Urinary bladder (tissue), 4 donors: Measurements from ENCODE around the gene LCA5. TPM values are rescaled to one million over a fixed set of nuclear protein-coding genes. Genes with fewer than 3 reads are reported as not detected.

Experiments
- DNase-seq: peaks from one replicate; pipeline ENCODE4 v3.0.0-alpha.2; 2015; ENCODE audit errors: extremely low spot score
- H3K27ac ChIP-seq: one replicate; pipeline ENCODE4 v1.5.1; 2013; ENCODE audit warnings: low read depth, mild to moderate bottlenecking, moderate library complexity
- H3K36me3 ChIP-seq: one replicate; pipeline ENCODE4 v1.6.1; 2013; ENCODE audit warnings: mild to moderate bottlenecking, moderate library complexity; ENCODE audit not compliant: insufficient read depth
- H3K4me1 ChIP-seq: one replicate; pipeline ENCODE4 v1.6.1; 2013; ENCODE audit warnings: mild to moderate bottlenecking, moderate library complexity; ENCODE audit not compliant: insufficient read depth
- H3K4me3 ChIP-seq: one replicate; pipeline ENCODE4 v1.5.1; 2013; ENCODE audit warnings: low read depth, low read length
- WGBS: extraction: QIAGEN DNeasy Blood & Tissue Kit; methylation state at CpG from one replicate; pipeline ENCODE4 v1.1.7; 2013; 5-methylcytosine and 5-hydroxymethylcytosine counted together
- polyA plus RNA-seq: library from polyadenylated mRNA; stranded (reverse); fragments of 200-250 nt; gene quantifications from one replicate; pipeline ENCODE4 v1.2.3, GENCODE V29; 2013
- total RNA-seq: library from RNA; depleted of rRNA; stranded (reverse); fragments of >200 nt; gene quantifications from one replicate; pipeline ENCODE4 v1.2.3, GENCODE V29; 2014
- donor health status: healthy with polysubstance abuse.
- donor health status: healthy.

The LCA5 gene
- total and polyA plus RNA-seq, 2 donors: 4.7 to 23.3 TPM

DNA sequence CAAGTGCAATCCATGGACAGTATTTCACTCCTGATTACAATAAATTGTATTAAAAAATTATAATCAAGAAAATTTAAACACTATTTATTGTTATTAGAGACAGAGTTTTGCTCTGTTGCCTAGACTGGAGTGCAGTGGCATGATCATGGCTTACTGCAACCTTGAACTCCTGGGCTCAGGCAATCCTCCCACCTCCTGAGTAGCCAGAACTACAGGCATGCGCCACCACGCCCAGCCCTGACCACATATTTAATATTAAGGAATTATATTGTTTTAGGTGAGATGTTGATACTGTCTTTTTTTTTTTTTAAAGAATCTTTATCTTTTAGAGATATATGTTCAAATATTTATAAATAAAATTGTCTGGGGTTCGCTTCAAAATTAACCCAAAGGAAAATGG, 14.6 kb downstream of the LCA5 start:
- Histone ChIP-seq H3K27ac (no peak overlapping the region), H3K4me1 (no peaks in the 10 kb centered on the region), H3K36me3 (no peaks in the 10 kb centered on the region), H3K4me3 (no peak overlapping the region)
- 96% methylated on average over 3 of the region's 3 CpGs for WGBS
- no peak for DNase-seq

DNA sequence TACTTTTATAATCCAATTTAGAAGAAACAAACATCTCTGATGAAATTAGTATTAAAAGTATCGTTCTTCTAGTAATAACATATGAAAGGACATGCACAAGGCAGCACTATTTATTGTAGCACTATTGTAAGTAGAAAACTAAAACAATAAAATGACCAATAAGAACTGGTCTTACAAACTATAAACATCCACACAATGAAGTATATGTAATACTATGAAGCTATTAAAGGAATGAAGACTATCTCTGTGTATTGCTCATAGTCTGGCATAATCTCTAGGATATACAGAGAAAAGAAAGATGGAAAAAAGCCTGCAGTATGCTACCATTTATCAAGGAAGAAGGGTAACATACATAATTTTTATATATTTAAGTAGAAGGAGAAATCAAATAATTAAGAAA, 16.7 kb downstream of the LCA5 start:
- DNase-seq: no peak
- 83% methylated on average over 1 of the region's 1 CpG for WGBS
- Histone ChIP-seq H3K27ac (no peak overlapping the region), H3K4me1 (no peaks in the 10 kb centered on the region), H3K36me3 (no peaks in the 10 kb centered on the region), H3K4me3 (no peak overlapping the region)

DNA sequence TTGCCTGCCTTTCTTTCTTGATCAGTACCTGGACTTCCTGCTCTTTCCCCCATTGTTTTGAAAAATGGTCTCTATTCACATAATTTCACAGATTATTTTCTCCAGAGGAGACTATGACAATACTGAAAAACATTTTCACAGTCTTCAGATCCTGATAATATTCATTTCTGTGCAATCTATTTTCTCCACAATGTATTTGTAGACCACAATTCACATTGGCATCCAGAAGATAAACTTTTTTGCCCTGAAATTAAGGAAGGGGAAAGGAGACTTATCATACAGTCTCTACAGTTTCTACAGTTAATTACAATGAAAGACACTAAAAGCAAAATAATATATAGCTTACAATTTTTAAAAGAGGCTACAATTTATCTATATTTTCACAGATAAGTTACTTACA, 18.4 kb downstream of the LCA5 start:
- no peaks in the 10 kb centered on the region for H3K4me1 ChIP-seq
- no peaks in the 10 kb centered on the region for H3K36me3 ChIP-seq
- no peak overlapping the region for H3K4me3 ChIP-seq
- DNase-seq: no peak
- no peak overlapping the region for H3K27ac ChIP-seq

DNA sequence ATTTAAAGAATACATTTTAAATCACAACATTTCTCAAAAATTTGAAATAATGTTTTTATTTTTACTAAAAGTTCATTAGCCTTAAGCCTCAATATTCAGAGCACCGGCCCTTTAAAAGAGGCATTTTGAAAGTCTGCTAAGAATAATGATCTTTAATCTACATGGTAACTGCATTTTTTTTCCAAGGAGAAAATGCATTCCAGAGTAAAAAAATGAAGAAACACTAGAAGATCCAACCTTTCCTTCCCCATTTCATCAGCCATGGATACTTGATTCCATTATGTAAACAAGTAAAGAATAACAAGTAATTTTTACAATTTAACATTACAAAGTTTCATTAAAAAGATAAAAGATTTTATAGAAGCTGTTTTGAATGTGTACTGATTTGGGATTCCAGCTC, 21.8 kb downstream of the LCA5 start:
- H3K36me3 ChIP-seq: no peaks in the 10 kb centered on the region
- 96% methylated on average over 1 of the region's 1 CpG for WGBS
- no peaks in the 10 kb centered on the region for H3K4me1 ChIP-seq
- H3K27ac ChIP-seq: no peak overlapping the region
- DNase-seq: no peak
- no peak overlapping the region for H3K4me3 ChIP-seq

DNA sequence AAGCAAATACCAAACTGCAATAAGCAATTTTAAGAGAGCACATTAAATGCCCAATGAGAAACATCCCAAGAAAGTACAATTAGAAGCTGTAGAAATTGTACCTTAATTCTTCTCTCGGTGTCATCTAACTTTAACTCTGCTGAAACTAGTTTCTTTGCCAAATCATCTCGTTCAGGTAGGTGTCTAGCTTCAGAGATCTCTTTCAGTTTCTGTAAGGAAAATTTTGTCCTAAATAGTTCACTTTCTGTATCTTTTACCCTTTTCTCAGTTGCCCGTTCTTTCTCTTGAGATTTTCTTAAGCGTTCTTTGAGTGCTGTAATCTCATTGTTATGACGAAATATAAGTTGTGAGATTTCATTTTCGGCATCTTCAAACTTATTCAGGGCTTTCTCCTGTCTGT, 24.1 kb downstream of the LCA5 start:
- 89% methylated on average over 6 of the region's 6 CpGs for WGBS
- Histone ChIP-seq H3K27ac (no peak overlapping the region), H3K36me3 (no peaks in the 10 kb centered on the region), H3K4me3 (no peak overlapping the region), H3K4me1 (no peaks in the 10 kb centered on the region)
- DNase-seq: no peak

DNA sequence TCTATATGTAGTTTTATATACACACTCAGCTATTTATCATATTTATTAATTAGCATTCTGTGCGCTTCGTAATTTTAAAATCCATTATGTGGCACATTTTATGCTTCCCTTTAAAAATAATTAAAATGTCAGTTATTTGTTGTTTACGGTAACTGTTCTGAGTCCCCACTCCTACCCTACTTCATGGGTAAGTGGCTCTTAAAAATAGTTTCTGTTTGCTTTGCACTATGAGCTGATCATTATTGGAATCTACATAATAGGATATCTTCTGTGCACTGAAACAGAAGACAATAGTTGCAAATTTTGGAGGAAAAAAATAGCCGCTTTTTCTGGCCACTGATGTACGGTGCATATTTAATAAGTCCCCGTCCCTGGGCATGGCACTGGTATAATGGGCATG, 25.2 kb downstream of the LCA5 start:
- no peak for DNase-seq
- no peaks in the 10 kb centered on the region for H3K36me3 ChIP-seq
- no peak overlapping the region for H3K4me3 ChIP-seq
- H3K4me1 ChIP-seq: no peaks in the 10 kb centered on the region
- no peak overlapping the region for H3K27ac ChIP-seq
- 97% methylated on average over 6 of the region's 6 CpGs for WGBS

DNA sequence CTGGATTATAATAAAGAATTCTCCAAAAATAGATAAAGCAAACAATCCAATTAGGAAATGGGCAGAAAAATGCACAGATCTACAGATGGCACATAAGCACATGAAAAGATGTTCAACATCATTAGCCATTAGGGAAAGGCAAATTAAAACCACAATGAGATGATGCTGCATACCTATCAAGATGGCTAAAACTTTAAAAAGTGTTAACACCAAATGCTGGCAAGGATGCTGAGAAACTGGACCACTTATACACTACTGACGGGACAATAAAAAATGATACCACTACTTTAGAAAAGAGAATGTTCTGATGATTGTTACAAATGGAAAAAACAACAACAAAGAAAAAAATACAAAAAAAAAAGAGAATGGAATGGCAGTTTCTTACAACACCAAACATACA, 26.5 kb downstream of the LCA5 start:
- H3K4me3 ChIP-seq: no peak overlapping the region

DNA sequence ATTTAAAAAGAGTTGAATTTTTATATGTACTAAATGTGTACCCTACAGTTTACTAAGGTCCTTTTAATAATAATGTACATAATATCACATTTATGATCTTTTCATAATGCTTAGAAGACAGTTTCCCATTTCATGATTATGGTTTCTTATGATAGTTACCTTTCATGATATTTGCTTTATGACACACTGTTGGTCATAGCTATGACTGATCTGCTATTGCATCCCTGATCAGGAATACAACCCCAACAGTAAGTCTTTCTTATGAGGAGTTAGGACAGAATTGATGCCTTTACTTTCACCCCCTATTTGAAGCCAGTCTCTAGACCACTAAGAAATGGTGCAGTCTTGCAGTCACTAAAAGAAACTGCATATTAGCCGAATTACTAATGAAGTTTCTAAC, 31.0 kb downstream of the LCA5 start:
- DNase-seq: no peak
- WGBS: 95% methylated on average over 1 of the region's 1 CpG
- Histone ChIP-seq H3K27ac (no peak overlapping the region), H3K4me3 (no peak overlapping the region), H3K4me1 (no peaks in the 10 kb centered on the region), H3K36me3 (no peaks in the 10 kb centered on the region)

More for the DNA sequence above, 26.5 kb downstream of the LCA5 start:
- no peaks in the 10 kb centered on the region for H3K36me3 ChIP-seq
- no peaks in the 10 kb centered on the region for H3K4me1 ChIP-seq
- no peak overlapping the region for H3K27ac ChIP-seq
- no peak for DNase-seq
- 44% methylated on average over 1 of the region's 1 CpG for WGBS

DNA sequence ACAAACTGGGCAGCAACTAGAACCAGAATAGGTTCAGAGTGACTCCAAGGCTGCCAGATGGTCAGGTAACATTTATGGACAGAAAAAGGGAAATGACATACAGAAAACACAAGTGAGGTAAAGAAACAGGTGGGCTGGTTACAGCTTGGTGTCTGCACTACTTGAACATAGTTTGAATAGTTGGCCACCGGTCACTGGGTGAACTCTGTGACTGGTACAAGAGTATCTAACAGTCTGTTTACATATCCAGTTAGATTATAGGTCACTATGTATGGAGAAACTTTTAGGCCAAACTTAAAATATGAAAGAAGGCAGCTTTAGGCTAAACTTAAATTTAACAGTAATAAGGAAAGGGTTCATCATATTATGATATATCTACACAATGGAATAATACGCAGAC, 32.9 kb downstream of the LCA5 start:
- H3K4me1 ChIP-seq: no peaks in the 10 kb centered on the region
- no peak overlapping the region for H3K4me3 ChIP-seq
- WGBS: 92% methylated on average over 2 of the region's 2 CpGs
- no peaks in the 10 kb centered on the region for H3K36me3 ChIP-seq
- DNase-seq: no peak
- H3K27ac ChIP-seq: no peak overlapping the region

DNA sequence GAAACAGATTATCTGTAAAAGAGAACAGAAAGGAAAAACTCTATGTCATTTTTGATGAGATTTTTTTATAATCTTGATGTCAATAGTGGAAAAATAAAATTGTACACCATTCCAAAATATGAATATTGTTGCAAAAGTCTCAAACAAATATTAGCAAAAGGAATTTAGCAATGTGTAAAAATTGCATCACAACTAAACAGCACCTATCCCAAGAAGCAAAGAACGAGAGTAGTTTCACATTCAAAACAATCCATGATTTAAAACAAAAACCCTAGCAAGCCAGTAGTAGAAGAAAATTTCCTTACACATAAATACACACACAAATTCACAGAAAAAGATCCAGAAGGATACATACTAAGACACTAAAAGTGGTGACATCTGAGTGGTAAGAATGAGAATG, 38.4 kb downstream of the LCA5 start:
- H3K4me1 ChIP-seq: no peaks in the 10 kb centered on the region
- no peaks in the 10 kb centered on the region for H3K36me3 ChIP-seq
- no peak overlapping the region for H3K27ac ChIP-seq
- 73% methylated on average over 1 of the region's 1 CpG for WGBS
- H3K4me3 ChIP-seq: no peak overlapping the region
- DNase-seq: no peak

DNA sequence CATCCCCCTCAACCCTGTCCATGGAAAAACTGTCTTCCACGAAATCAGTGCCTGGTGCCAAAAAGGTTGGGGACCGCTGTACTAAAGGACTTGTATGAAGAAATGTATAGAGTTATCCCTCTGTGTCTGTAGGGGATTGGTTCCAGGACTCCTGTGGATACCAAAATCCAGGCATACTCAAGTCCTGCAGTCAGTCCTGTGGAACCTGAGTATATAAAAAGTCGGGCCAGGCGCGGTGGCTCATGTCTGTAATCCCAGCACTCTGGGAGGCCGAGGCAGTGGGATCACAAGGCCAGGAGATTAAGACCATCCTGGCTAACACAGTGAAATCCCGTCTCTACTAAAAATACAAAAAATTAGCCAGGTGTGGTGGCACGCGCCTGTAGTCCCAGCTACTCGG, 42.0 kb downstream of the LCA5 start:
- Histone ChIP-seq H3K4me1 (no peaks in the 10 kb centered on the region), H3K27ac (no peak overlapping the region), H3K36me3 (no peaks in the 10 kb centered on the region), H3K4me3 (no peak overlapping the region)
- no peak for DNase-seq
- WGBS: 91% methylated on average over 10 of the region's 10 CpGs

DNA sequence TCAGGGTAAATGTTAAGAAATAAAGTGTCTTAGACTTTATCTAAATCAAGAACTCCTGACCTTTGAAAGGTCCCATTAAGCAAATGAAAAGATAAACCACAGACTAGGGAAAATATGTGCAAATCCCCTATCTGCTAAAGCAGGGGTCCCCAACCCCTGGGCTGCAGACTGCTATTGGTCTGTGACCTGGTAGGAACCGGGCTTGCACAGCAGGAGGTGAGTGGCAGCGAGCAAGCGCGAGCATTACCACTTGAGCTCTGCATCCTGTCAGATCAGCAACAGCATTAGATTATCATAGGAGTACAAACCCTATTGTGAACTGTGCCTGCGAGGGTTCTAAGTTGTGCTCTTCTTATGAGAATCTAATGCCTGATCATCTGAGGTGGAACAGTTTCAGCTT, 42.4 kb downstream of the LCA5 start:
- DNase-seq: no peak
- Histone ChIP-seq H3K4me3 (no peak overlapping the region), H3K27ac (no peak overlapping the region), H3K4me1 (no peaks in the 10 kb centered on the region), H3K36me3 (no peaks in the 10 kb centered on the region)
- 79% methylated on average over 5 of the region's 5 CpGs for WGBS

DNA sequence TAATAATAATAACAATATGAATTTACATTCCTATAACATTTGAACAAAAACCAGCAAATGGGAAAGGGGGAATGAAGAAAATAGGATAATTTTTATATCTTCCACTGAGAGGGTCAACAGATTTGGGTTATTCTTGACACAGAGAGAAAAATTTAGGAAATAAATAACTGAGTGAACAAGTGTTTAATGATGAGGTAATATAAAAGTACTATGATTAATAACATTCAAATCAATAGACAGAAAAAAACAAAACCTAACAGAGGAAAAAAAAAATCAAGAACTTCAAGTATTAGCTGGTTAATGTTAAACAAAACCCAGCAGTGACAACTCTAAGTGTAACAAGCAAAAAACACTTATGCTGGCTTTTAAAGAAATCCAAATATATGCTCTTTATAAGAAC, 66.5 kb downstream of the LCA5 start:
- no peaks in the 10 kb centered on the region for H3K36me3 ChIP-seq
- no peak for DNase-seq
- H3K4me3 ChIP-seq: no peak overlapping the region
- H3K27ac ChIP-seq: no peak overlapping the region
- H3K4me1 ChIP-seq: no peaks in the 10 kb centered on the region

DNA sequence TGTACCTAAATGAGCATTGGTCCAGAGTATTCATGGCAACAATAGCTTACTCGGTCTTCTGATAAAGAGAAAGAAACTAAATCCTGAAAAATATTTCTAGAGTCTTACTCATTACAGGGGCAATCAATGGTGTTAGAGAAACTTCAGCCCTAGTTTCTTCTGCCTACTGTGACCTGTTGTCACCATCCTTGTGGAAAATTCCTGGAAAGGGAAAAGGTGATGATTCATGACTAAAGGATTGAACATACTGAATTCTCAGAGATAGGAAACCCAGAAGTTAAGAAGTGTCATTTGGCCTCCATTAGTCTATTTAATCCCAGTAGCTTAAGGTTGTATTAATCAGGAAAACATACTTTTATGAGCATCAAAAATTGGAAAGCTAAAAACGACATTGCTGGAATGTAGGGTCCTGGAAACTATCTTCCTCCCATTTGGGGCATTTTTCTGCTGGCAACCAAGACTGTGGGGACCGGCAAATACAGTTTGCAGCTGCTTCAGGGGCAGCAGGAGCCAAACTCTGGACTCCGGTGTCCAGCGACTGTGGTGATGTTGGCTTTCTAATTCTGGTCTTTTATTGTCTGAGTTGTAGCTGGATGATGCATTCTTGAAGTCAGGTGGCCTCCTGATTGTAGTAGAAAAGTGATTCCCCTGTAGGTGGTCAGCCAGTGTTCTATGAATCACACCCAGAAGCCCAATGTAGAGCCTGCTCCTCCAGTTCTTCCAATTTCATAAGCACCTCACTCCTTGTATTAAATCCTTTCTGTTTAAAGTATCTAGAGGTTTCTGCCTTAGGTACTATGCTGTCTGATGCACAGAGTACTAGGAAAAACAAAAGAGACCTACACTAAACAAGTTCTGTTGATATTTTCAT, 67.6 kb downstream of the LCA5 start:
- no peak for DNase-seq
- Histone ChIP-seq H3K4me1 (no peaks in the 10 kb centered on the region), H3K36me3 (no peaks in the 10 kb centered on the region), H3K4me3 (no peak overlapping the region), H3K27ac (no peak overlapping the region)
- WGBS: 51% methylated on average over 5 of the region's 5 CpGs

DNA sequence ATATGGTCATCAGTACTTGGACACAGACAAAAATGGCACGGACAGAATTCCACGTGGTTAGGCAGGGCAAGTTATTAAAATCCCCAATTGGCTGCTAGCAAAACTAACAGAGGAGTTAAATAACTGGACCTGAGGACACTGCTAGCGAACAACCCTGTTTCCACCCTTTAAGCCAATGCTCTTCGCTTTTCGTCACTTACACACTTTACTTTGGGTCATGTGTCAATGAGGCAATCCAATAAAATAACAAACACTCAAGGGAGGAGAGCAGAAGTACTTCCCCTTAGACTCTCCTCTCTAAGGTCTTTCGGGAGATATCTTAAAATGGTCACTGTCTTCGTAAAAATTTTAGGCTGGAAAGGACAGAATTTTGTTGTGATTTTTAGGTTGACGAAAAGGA, 68.6 kb downstream of the LCA5 start:
- H3K4me1 ChIP-seq: no peaks in the 10 kb centered on the region
- no peaks in the 10 kb centered on the region for H3K36me3 ChIP-seq
- 77% methylated on average over 8 of the region's 8 CpGs for WGBS
- H3K4me3 ChIP-seq: no peak overlapping the region
- no peak for DNase-seq
- H3K27ac ChIP-seq: no peak overlapping the region
